Medulla oblongata (tissue), 1 donor: ENCODE measurements around the gene PSMA2.
A peak's percentile ranks its signal among the peaks of the same experiment; 100 is the strongest.

Experiments used
- DNase-seq: peaks from one replicate; pipeline ENCODE4 v3.0.0-alpha.2; 2015; ENCODE audit errors: extremely low spot score

The PSMA2 gene

DNA sequence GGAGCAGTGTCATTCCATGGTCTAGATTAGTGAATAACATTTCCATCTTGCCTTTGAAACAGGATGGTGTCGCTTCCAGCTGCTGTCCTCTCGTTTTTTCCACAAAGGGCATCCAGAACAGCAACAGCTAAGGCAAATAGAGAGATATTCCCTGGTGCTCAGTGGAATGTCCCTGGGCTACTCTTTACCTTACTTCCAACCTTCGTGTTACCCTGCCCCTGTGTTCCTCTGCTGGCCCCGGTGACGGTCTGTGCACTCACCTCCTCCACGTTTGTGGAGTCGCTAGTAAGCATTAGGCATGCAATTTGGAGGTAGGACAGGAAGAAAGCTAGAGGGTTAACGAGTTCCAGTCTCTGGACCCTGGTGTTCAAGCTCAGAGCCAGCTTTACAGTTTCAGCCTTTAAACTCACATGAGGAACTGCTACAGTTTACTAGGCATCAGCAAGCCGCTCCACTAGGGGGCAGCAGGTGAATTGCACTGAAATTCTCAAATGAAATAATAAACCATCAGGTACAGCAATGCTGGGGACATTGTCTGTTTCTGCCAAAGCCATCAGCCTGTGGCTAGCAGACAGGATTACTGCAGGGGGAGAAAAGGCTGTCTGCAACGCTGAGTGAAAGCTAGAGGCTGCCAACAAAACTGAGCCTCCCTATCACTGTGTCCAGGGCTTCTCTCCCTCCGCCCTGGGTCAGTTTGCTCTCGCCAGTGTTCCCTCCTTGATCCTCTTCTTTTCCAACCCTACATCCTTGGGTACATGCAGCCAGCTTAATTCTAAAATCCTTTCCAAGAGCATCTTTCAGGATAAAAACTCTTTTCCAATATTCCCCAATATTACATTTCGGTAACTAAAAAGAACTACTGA, 9.2 kb upstream of the PSMA2 start:
- peak; percentile 85 for DNase-seq

DNA sequence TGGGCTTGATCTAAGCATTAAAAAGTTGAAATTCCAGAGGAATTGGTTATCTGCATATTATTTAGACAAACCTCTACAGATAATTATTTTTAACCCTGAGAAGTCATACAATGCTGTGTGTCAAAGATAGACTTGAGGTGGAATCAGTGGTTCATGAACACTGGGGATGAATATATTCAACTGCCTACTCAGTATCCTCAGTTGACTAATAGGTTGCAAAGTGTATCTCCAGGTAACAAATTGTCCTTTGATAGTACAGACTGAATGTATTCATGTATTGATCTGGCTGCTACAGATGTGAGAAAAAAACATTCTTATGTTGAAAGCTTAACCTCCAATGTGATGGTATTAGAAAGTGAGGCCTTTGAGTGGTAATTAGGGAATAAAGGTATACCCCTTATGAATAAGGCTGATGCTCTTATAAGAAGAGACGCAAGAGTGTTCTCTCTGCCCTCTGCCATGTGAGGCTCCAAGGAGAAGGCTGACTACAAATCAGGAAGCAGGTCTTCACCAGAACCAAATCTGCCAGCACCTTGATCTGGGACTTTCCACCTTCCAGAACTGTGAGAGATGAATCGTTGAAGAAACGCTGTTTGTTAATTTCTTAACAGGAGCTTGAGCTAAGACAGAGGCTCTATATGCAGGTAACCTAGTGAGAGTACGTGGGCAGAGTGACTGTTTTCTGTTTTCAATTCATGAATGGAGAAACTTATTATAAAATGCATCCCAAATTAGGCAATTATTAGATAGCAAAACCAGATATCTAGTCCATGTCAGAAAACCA, 7.7 kb upstream of the PSMA2 start:
- DNase-seq: no peak

DNA sequence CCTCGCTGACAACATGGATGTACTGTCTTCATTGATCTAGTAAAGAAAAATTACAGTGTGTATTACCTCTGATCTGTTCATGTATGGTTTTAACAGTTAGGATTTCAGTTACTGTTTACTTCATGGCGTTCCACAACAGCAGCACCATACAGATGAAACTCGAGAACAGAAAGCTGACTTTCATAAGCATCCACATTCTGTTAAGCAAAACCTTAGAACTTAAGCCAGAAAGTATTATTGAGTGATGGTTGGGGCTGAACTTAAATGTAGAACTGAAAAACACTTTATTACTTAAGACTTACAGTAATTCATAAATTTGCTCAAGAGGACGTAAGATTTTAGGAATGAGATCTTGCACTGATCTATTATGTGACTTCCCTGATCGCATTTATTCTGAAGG, 3.9 kb upstream of the PSMA2 start:
- no peak for DNase-seq

DNA sequence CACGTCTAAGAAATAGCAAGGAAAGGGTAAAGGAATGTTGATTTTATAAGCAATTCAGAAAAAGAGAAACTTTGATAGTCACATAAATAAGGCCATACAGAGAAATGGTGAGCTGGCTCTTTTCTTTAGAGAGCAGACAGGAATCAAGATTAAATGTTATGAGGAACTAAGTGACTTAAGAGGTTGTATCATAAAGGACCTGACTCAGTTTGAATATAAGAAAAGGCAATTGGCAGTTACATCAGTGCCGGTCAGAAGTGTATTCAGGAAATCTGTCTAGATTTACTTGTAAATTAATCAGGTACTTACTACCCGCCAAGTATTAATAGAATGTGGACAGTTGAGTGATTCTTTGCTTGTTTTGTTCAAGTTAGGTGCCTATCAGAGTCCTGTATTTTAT, 2.3 kb upstream of the PSMA2 start:
- DNase-seq: no peak

DNA sequence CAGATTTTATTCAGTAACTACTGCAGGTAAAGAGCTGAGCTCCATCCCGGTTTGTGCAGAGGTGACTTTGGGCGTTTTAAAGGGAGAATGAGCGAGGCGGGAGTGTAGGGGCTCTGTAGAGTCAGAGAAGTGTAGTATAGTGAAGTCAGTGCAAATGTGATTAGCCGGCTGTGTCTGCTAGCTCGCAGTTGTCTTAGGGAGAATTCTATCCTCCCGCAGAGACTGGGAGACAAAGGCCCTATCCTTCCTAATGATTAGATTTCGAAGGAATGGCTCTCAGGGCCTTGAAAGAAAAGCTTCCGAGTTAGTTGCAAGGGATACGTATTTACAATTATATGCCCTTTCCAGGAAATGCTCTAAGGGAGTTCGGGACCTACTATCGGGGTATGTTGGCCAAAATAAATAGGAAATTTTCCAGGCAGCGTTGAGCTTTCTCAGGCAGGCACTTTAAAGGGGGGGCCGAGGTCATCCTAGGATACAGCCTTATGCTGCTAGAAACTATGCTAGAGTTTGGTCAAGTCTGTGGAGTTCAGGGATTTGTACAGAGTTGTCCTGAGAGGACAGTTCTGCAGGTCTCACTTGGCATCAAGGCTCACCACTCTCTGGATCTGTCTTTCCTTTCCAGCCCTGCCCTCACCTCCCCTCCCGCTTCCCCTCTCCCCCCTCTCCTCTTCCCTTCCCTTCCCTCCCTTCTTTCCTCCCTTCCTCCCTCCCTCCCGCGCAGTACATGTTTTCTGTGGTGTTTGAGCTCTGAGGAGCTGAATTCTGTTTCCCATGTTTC, 1.0 kb upstream of the PSMA2 start:
- DNase-seq: peak; percentile 41

DNA sequence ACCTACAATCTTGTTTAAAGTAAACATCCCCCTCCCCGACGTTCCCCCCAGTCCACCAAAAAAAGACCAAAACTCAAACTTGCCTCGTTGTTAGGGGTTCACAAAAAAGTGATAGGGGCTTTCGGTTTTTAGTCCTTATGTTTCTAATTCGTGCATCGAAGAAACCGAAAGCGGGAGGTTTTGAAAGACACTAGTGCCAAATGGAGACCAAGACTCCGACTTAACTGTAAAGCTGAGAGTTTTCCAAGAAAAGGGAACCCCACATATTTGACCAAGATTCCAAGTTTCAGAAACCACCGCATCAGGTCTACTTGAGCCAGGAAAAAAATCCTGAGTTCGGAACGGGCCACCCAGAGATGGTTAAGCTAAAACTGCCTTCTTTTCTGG, 534 bp downstream of the PSMA2 start:
- DNase-seq: no peak

DNA sequence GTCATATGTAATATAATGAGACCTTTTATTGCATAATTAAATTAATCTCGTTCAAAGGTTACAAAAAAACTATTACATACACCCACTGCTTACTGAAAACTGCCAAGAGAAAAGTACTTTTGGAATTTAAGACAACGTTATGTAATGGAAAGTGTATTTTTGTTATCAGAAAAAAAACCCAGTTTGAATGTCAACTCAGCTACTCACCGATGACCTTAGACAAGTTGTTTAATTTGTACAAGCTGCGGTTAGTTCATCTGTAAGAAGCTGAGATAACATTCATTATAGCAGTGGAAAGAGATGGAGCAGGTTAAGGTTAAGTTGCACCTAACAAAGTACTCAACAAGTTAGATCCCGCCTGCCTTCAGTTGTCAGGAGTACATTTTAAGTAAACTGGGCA, 1.1 kb downstream of the PSMA2 start:
- no peak for DNase-seq

DNA sequence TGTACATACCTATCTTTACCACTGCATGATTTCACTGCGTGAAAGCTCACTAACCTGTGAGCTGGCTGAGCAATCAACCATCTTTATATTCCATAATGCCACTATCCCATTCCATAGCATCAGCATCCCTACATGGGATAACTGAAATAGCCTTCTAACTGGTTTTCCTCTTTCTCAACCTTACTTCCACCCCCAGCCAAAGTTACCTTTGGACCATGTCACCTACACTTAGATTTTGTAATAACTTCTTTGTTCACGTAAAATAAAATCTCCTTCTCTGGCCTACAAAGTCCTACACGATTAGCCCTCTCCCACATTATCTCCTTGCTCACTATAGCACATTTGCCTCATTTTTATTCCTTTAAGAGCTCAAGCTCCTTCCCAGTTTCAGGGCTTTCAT, 2.5 kb downstream of the PSMA2 start:
- DNase-seq: no peak

DNA sequence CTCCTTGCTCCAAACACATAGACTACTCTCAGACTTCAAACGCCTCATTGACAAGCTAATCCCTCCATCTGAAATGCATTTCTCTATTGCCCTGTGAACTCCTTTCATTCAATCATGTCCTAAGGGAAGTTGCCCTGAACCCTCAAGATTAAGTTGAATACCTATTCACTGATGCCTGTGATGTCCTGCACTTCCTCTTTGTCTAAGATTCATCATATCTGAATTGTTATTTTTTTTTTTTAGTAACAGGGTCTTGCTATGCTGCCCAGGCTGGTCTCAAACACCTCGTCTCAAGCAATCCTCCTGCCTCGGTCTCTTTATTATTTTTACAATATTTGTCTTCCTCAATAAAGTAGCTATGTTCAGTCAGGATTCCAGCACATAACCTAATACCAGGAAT, 3.2 kb downstream of the PSMA2 start:
- DNase-seq: no peak

DNA sequence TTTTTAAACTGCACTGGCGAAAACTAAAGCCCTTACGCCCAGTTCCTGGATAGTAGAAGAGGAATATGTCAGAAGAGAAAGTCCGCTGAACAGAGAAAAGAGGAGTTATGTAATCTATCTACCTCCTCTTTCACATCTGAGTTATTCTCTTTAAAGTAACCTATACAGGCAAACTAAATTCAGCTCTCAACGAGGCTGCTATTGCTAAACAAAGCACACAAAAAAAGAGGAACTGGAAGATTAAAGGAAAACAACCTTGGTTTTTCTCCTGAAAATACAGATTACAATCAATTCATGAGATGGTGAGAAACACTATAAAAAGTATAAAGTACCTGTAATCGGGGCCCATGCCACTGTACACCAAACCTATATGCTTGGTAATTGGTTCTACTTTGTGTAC, 5.8 kb downstream of the PSMA2 start:
- no peak for DNase-seq

DNA sequence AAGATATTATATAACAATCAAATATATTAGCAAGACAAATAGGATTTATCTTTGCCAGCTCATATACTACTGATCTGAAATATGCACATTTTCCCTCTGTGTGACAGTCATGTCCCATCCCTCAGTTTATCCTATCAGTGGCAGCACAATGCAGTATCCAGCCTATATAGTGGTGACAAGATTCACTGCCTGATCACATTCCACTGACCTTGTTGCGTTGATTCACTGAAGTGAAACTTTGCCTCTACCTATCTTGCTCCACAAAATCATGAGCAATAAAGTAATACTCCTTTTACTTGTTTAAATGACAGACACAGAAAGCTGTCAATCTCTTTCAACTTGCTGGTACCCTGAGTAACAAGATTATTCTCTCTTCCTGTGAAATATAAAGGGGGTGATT, 6.3 kb downstream of the PSMA2 start:
- DNase-seq: no peak

DNA sequence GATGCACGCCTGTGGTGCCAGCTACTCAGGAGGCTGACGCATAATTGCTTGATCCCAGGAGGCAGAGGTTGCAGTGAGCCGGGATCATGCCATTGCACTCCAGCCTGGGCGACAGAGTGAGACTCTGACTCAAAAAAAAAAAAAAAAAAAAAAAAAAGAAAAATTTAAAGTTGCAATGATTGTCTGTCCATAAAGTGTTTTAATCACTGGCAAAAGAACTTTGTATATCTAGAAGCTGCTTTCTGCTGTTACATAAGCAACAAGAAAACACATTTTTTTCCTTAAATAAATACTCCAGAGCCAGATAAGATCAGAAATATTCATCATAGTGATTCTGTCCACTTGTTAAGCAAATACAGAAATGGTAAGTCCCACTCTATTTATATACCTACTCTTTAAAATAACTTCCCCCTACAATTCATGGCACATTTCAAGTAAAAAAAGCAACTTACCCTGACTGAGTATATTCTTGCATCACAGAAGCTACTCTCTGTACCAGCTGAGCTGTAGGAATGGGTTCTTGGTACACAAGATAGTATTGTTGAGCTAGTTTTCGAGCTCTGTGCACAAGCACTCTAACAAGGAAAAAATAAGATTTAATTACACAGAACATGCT, 7.6 kb downstream of the PSMA2 start:
- DNase-seq: no peak

DNA sequence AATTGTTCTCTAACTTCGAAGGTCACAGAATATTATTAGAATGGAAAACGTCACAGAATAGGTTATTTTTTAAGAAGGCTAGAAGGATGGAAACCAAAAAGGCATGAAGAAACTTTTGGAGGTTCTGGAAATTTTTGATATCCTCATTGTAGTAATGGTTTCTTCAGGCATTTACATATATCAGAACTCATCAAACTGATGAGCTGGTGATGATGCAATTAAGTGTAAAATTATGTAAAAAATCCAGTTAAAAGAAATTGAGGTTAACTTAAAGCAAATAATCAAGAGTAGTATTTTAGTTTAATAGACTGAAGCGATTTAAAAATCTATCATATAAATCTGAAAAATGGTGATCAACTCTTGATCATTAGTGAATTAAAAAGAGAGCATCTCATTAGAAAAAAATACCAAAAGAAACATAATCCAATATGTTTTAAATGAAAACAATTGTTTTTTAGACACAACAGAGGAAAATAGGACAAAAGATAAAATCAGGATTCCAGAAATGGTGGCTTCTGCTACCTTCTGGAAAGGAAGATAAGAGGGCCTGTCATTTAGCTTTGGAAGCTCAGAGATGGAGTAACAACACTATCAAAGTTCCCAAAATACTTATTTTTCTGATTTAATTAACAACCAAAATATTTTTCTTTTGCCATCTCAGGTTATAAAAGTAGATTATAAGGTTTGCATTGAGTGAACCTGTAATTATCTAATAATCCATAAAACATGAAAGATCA, 9.8 kb downstream of the PSMA2 start:
- no peak for DNase-seq

DNA sequence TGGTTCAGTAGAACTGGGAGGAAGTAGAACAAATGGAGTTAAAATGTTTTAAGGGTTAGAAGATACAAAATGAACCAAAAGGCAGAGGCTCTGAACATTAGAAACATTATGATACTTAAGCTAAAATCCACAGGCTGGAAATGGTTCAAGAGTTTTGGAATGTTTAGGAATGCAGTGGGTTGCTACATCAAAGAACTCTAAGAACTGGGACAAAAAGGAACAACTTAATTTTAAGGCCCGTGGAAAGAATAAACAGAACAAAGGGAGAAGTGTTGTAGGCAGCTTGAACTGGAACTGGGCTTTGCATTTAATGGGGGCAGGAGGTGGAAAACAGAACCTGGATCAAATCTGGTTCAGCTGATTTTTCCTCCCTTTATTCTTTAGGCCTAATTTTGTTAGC, 16.6 kb downstream of the PSMA2 start:
- no peak for DNase-seq

DNA sequence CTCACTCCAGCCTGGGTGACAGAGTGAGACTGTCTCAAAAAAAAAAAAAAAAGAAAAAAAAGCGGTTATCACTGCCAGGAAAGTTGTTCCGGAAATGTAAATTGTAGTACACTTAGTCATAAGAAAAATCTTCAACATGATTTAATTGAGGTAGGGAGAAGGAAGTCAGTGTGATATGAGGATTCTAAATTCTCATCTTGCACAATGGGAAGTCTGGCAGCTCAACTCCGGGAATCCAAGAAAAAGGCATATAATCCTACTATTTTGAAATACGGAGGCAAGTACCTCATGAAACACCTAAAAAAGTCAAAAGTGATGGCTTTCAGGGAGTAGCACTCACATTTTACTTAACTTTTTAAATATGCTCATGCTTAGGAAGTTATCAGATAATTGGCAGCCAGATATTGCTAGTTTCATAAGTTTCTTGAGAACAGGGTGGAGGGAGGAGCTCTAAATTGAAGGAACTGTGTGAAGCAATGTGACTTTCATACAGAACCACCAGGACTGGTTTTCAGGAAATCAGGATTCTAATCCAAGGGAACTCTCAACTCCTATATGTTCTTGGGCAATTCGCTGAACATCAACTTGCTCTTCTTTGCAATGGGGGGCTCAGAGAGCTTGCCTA, 17.4 kb downstream of the PSMA2 start:
- no peak for DNase-seq

DNA sequence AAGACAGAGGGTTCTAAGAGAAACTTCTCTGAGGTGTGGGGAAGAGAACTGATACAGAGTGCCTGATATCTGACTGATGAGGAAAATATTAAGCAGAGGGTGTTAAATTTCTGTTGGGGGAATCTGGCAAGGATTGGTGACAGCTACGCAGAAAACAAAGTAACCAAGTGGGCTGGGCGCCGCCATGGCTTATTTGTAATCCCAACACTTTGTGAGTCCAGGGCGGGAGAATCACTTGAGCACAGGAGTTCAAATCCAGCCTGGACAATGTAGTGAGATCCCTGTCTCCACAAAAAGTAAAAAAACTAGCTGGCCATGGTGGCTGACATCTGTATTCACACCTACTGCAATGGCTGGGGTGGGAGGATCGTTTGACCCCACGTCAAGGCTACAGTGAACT, 18.0 kb downstream of the PSMA2 start:
- DNase-seq: no peak

DNA sequence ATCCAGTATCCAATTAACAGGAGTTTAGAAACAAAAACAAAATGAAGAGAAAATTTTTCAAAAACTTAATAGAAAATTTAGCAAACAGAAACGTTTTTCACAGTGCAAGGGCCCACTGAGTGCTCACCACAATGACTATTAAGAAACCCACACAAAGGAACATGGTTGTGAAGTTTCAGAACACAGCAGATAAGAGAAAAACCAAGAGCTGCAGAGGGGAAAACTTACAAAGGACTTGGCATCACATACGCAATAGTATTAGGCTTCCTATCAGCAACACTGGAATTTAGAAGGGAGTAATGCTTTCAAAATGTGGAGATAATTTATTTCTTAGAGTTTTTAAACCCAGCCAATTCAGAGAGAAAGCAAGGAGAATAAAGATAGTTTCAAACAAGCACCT, 18.4 kb downstream of the PSMA2 start:
- no peak for DNase-seq

DNA sequence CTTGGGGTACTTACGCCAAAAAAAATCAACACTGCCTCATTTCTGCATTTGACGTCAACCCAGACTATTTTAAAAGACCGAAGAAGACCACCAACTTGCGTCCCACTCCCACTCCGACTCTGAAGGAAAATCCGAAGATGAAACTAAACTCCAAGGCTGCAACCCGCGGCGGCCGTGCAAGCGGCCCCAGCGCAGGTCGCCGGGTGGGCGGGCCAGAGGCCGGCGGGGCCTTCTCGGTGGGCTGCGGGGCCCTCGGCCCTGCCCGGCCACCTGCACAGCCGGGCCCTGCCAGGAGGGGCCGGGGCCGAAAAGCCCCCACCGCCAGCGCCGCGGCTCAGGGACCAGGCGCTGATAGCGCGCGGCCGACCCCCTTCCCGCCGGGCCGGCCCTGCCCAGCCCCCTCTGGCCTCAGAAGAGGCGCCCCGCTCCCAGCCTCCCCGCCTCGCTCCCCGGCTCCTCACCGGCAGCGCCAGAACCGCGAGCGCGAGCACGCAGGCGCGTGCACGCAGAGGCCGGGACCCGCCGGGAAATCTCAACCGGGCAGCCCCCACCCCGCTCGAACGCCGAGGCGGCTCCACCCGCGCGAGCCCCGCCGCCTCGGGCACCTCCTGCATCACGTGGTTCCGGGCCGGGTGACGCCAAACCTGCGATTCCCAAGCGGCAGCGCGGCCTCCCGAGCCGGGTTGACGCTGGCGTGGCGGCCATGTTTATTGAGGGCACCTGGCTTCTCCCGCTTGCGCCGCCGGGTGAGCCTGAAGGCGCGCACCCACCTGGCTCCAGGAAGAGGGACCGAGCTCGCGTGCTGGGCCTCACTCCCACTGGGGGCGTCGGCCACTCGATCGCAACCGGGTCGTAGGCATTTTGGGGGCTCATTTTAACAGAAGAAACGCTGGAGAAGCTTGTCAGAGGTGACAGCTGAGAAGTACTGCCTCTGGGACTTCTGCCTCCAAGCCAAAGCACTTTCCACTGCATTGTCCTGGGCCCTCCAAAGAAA, 20.2 kb downstream of the PSMA2 start, which contains the start of gene C7orf25:
C7orf25 (minus strand) TSS at position 617 of the 994 bp plus-strand sequence. CDS start 1,170 bp downstream, outside the sequence.
- peak; percentile 98 for DNase-seq

DNA sequence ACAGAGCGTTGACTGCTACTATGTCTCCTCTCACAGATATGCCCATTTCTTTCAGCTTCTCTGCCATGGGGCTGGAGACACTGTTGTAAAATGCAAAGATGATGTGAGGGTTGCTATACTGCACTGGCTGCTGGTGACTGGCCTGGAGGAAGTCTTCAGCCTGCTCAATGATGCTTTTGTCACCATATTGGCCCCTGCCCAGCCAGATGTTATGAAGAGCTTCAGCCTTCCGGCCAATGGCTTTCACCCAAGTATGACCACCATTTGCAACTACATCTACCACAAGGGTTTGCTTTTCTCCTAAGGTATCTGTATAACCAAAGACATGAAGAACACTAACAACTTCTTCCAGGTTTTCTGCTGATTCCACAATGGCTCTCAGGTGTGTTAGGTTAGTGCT, 21.7 kb downstream of the PSMA2 start:
- DNase-seq: peak; percentile 65
